Measurements from ENCODE around the gene NUP210. TPM values are rescaled to one million over a fixed set of nuclear protein-coding genes. Genes with fewer than 3 reads are reported as not detected.

The NUP210 gene
- total and polyA plus RNA-seq, 2 of the 13 experiments (the other 11 are each of a cell fraction or from before 2014, with no cell fraction given) = 31.6 to 35.2 TPM

- Histone ChIP-seq H2AFZ (ENCODE audit: low read length) (no peak overlapping the region), H3K36me3 (replicated peaks in 1 of 2; ENCODE audit: control insufficient read depth in 1 of 2, insufficient read depth in 2 of 2, low read length in 2 of 2) (peaks cover 37 to 79% of the 10 kb centered on the region in 2 experiments), H3K9ac (ENCODE audit: insufficient read depth, low read depth, low read length) (no peak overlapping the region), H3K9me3 (ENCODE audit: low read length) (no peaks in the 10 kb centered on the region), H3K4me3 (replicated peaks in 1 of 3; ENCODE audit: insufficient read depth in 1 of 3, low read depth in 2 of 3, low read length in 3 of 3) (no peak overlapping the region; a peak in 1 of 6 replicates), H4K20me1 (ENCODE audit: insufficient read depth, low read length) (no peaks in the 10 kb centered on the region), H3K79me2 (ENCODE audit: insufficient read depth, low read length) (no peaks in the 10 kb centered on the region), H3K27me3 (ENCODE audit: control insufficient read depth in 1 of 2, insufficient read depth in 2 of 2, low read length in 2 of 2) (no peaks in the 10 kb centered on the region), H3K27ac (ENCODE audit: extremely low read length, insufficient read depth, low read length) (peak overlapping the region; percentile 64), H3K4me1 (ENCODE audit: insufficient read depth, low read length) (peaks cover 44% of the 10 kb centered on the region), H3K4me2 (ENCODE audit: low read depth, low read length) (peak overlapping the region; percentile 41)
- in situ Hi-C loops (cut with HindIII; ENCODE audit: extremely low pct_ligation_motif_present, low pct_unique_long_range_greater_than_20kb) = loop anchor here (5.0 kb wide), 1 partner anchor 1492 kb away; no protein-coding TSS in a partner anchor
- no peak for DNase-seq (ENCODE audit: low spot score)
- TF ChIP-seq ZNF335 (CRISPR knock-in tag; IDR thresholded peaks at IDR 0.05) (no peak), RFXANK (CRISPR knock-in tag; IDR thresholded peaks at IDR 0.05) (no peak), ZMYM3 (CRISPR knock-in tag; IDR thresholded peaks at IDR 0.05) (peak; percentile 44; the same call in 1 of the 2 replicates), THAP8 (CRISPR knock-in tag; IDR thresholded peaks at IDR 0.05; ENCODE audit: borderline replicate concordance) (no peak), ZBTB42 (CRISPR knock-in tag; IDR thresholded peaks at IDR 0.05) (no peak), NFKBIZ (CRISPR knock-in tag; IDR thresholded peaks at IDR 0.05) (no peak), ZNF629 (CRISPR knock-in tag; conservative IDR thresholded peaks at IDR 0.05) (peak; percentile 76), MXD3 (CRISPR knock-in tag; IDR thresholded peaks at IDR 0.05) (no peak), HMGA1 (CRISPR knock-in tag; conservative IDR thresholded peaks at IDR 0.05) (no peak), ZNF883 (CRISPR knock-in tag; IDR thresholded peaks at IDR 0.05; ENCODE audit: not compliant biosample characterization) (no peak), ZNF768 (CRISPR knock-in tag; IDR thresholded peaks at IDR 0.05) (peak; percentile 96), ZNF160 (CRISPR knock-in tag; IDR thresholded peaks at IDR 0.05) (no peak)
- peak; percentile 14 for ATAC-seq
- no peak for FAIRE-seq
- ChIA-PET CTCF (ENCODE audit: low intra/inter-chr PET ratio, low total read pairs) (no interaction called here), POLR2A (interaction anchor here (1.0 to 1.8 kb wide), 5 partner anchors 9 to 85 kb away, joined by 3 to 7 read pairs (median 3); partner anchors contain the start of gene HDAC11)
- 83% methylated on average over 2 of the region's 4 CpGs for WGBS (ENCODE audit: low lambda C conversion rate)
- BruUV-seq (replicated peaks) = no TSS peak
- intact Hi-C loops (cut with micrococcal nuclease; ENCODE audit: unreplicated experiment) = loop anchor here (5.0 kb wide), 1 partner anchor 58 kb away; no protein-coding TSS in a partner anchor
These were observed 25.8 kb downstream of the NUP210 start for GRCh38 chr3:13394363-13394762.

All from HepG2 (cell line).